Midbrain (tissue), 1 donor: ENCODE data around the gene KRTAP3-1.
"Not testable (repeated sequence)": the region's sequence is repeated elsewhere in the genome, so short reads cannot be mapped to it uniquely, and the experiment has no call there.

Experiments
- DNase-seq: peaks from one replicate; lab custom pipeline; 2025; lab: John Stamatoyannopoulos, UW

The KRTAP3-1 gene

GRCh38 chr17:41015454-41015853 is 6.5 kb upstream of the KRTAP3-1 start:
- DNase-seq: no peak

GRCh38 chr17:41013606-41014005 is 4.7 kb upstream of the KRTAP3-1 start:
- no peak for DNase-seq

GRCh38 chr17:41013181-41013580 is 4.3 kb upstream of the KRTAP3-1 start:
- no peak for DNase-seq

GRCh38 chr17:41012326-41013120 is 3.6 kb upstream of the KRTAP3-1 start:
- DNase-seq: no peak

GRCh38 chr17:41010441-41010840 is 1.5 kb upstream of the KRTAP3-1 start:
- DNase-seq: no peak

GRCh38 chr17:41009936-41010335 is 1.0 kb upstream of the KRTAP3-1 start:
- no peak for DNase-seq

- no peak for DNase-seq
Measured at GRCh38 chr17:41009301-41009760, 403 bp upstream of the KRTAP3-1 start.

- no peak for DNase-seq
Measured at GRCh38 chr17:41004397-41004796, 4.5 kb downstream of the KRTAP3-1 start.

- DNase-seq: no peak
Measured at GRCh38 chr17:41003926-41004325, 5.0 kb downstream of the KRTAP3-1 start.

- DNase-seq: no peak
Measured at GRCh38 chr17:41002814-41003213, 6.1 kb downstream of the KRTAP3-1 start.

GRCh38 chr17:41001795-41002194 is 7.1 kb downstream of the KRTAP3-1 start:
- DNase-seq: no peak

GRCh38 chr17:40999563-40999962 is 9.4 kb downstream of the KRTAP3-1 start, which contains the start of gene KRTAP3-2:
Gene KRTAP3-2, minus strand, starts transcription at chr17:40999906. Its CDS starts 53 bp downstream, at chr17:40999853.
- DNase-seq: not testable (repeated sequence)

GRCh38 chr17:40997361-40997760 is 11.6 kb downstream of the KRTAP3-1 start:
- DNase-seq: no peak

GRCh38 chr17:40996829-40997228 is 12.1 kb downstream of the KRTAP3-1 start:
- DNase-seq: no peak

GRCh38 chr17:40995116-40995515 is 13.8 kb downstream of the KRTAP3-1 start:
- DNase-seq: no peak

- no peak for DNase-seq
Measured at GRCh38 chr17:40993839-40994238, 15.1 kb downstream of the KRTAP3-1 start, which contains the start of gene KRTAP3-3. Gene KRTAP3-3, minus strand, starts transcription at chr17:40994164. Its CDS starts 67 bp downstream, at chr17:40994097.

GRCh38 chr17:40993084-40993483 is 15.8 kb downstream of the KRTAP3-1 start:
- DNase-seq: no peak

- DNase-seq: no peak
Measured at GRCh38 chr17:40992666-40993065, 16.3 kb downstream of the KRTAP3-1 start.

GRCh38 chr17:40986920-40987319 is 22.0 kb downstream of the KRTAP3-1 start:
- DNase-seq: no peak

- DNase-seq: no peak
Measured at GRCh38 chr17:40984226-40984625, 24.7 kb downstream of the KRTAP3-1 start, which contains the start of gene KRT40. Gene KRT40, minus strand, starts transcription at chr17:40984326. Its CDS starts 53 bp downstream, at chr17:40984273.

- DNase-seq: no peak
Measured at GRCh38 chr17:40981115-40981514, 27.8 kb downstream of the KRTAP3-1 start.

- DNase-seq: peak; percentile 27
Measured at GRCh38 chr17:40980596-40980995, 28.3 kb downstream of the KRTAP3-1 start.

- no peak for DNase-seq
Measured at GRCh38 chr17:40980117-40980516, 28.8 kb downstream of the KRTAP3-1 start.
